Femur (tissue), 1 donor: ENCODE data around the gene MIPEP.

Experiments used
- DNase-seq: peaks from one replicate; pipeline ENCODE4 v3.0.0-alpha.2; 2017

The MIPEP gene

GRCh38 chr13:23805821-23806220 lies 83.4 kb downstream of the MIPEP start:
- DNase-seq, result no peak

DNA sequence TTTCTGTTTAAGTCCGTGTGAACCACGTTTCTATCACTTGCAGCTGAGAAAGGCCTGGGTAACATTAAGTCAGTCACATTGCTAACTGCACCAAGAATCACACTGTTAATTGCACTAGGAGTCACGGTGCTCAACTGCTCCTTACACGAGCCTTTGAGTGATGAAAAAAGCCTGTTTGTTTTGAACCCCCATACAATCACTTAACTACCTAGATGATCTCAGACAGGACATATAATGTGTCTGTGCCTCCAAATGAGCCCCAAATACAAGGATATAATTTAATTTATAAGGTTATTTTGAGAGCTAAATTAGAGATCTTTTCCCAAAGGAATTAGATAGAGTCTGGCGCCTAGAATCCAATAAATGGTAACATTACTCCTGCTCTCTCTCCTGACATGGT lies 84.1 kb downstream of the MIPEP start:
- DNase-seq, result no peak

DNA sequence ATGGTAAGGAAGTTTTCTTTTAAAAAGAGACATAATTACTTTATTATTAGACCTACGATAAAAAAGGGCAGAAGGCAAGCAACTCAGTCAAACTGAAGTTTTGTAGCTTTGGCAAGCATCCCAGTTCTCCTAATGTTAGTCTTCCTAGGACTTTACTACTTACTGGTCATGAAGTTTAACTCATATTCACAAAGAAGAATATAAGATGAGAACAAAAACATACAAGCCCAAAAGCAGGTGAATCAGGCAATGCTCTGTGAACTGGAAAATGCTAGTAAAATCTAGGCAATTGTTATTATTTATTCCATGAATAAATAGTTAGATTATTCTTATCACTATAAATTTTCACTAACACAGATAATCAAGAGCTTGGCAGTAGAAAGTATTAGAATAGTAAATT lies 85.0 kb downstream of the MIPEP start:
- no peak for DNase-seq

DNA sequence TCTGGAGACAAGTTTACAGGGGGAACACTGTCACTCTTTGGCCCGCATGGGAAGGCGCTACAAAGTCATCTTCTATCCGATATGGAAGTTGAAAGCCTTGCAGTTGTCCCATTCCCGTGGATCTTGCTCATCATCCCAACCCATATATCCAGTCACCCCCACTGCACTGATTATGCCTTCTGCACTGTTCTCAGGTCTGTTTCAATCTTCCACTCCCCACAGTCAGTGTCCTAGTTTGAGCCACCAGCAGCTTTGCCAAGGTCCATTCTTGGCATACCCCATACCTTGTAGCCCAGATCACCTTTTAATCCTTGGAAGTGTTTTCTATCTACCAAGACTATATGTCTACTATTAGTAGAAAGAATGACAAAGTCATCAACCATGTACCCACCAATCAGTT lies 88.1 kb downstream of the MIPEP start:
- DNase-seq, result no peak

DNA sequence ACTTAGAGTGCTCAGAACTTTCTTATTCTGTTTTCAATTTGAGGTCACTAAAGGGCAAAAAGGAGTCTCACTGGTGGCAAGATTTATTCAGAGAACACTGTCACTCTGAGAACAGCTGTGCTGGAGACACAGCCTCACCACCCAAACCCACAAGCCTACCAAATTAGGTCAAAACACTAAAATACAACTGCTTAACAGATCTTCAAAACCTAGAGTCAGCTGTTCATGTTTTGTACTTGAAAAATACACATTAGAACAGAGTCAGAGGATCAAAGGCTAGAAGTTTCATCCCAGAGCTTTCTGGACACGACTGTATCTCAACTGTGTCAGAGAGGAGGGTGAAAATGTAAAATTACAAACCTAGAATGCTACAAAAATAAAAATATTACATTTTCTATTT lies 89.3 kb downstream of the MIPEP start:
- DNase-seq, result no peak

- DNase-seq, result no peak
These were observed 91.8 kb downstream of the MIPEP start for GRCh38 chr13:23797276-23797903.

- DNase-seq, result no peak
These were observed 92.6 kb downstream of the MIPEP start for GRCh38 chr13:23796551-23796950.

GRCh38 chr13:23794267-23795161 lies 94.7 kb downstream of the MIPEP start:
- no peak for DNase-seq

DNA sequence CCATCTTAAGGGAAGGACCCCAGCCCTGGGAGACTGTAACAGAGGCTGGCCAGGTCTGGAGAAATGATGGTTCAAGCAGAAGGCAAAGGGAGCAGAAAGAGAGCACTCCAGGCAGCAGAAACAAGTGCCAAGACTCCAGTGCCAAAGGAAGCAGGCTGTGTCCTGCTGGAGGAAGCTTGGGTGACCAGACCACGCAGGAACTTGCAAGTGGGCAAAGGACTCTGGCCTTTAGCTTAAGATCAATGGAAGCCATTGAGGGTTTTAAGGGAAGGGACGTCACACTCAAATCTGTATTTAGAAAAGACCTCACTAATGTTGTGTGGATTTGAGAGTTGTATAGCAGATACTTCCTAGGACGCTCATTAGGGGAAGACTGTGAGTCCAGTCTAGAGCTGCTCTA lies 95.5 kb downstream of the MIPEP start:
- no peak for DNase-seq

DNA sequence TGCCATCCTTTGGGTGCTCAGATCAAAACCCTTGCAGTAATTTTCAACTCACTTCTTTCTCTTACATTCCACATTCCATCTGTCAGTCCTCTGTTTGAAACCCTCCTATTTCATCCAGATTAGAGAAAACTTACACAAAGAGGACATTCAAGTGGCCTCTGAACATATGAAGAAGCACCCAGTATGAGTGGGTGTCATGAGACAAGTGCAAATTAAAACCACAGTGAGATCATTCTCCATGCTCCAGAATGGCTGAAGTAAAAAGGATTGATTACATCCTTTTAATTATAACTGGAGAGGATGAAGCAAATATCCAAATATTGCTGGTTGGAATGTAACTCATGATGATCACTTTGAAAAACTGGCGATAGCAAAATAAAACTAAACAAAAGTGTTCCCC lies 96.5 kb downstream of the MIPEP start:
- no peak for DNase-seq

- DNase-seq, result no peak
These were observed 98.5 kb downstream of the MIPEP start for GRCh38 chr13:23790577-23791170.

DNA sequence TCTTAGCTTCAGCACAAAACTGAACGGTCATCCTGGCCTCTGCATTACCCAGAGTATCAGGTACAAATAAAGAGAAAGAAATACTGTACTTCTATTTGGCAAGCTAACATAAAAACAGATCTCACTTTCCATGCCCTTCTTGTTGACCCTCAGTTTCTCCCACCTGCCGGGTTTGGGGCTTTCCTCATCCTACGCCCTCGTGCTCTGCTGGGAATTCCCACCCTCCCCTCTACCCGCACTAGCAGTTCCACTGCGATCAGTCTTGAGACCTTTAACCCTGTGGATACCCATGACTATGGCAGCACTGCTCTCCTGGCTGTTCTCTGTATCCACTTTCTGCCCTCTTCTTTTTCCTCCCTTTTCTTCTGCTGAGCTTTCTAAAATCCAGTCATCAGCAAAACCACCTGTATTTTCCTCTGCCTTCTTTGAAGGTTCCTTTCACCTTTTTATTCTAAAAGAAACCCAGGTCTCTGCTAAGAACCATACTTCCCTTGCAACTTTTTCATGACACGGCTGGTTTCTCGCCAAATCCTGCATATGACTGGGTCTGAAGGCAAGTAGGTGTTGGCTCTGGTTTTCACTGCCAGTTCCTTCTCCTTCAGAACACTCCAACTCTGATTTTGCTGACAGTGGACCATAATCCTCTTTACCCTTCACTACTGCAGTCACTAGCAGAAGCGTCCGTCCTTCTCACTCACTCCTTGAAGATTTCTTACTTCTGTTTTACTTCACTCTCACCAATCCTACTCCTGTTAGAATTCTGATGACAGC lies 99.4 kb downstream of the MIPEP start:
- DNase-seq, result no peak

- no peak for DNase-seq
These were observed 100.7 kb downstream of the MIPEP start for GRCh38 chr13:23788459-23788858.

DNA sequence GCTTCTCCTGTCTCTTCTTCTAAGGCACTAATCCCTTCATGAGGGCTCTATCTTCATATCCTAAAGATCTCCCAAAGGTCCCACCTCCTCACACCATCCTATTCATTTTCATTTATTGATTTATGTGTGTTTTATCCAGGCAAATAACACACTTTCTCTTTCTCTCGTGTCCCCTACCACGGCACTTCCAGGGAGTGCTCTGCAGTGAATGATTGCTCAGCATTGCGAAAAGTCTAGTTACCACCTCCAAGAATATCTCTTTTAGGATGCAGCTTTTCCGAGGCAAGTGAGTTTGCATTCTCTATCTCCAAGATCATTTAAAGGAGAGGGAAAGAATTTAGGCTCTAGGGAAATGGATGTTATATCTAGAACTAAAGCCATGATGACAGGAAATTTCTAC lies 101.7 kb downstream of the MIPEP start:
- DNase-seq, result no peak

DNA sequence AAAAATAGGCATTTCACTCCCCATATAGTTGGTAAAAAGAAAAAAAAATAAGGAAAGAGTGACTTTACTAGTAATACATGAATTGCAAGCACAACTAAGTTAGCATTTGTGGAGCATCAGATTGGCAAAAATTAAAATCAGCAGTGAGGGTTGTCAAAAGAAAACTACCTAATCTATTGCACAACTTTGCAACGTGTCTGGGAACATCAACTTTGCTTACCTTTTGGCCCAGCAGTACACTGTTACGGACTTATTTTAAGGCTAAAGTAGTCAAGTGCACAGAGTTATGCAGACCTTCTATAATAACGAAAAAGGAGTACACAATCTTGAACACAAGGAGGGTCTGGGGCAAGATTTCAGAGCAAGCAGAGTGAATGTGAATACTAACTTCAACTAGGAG lies 102.6 kb downstream of the MIPEP start:
- DNase-seq, result no peak

- no peak for DNase-seq
These were observed 110.3 kb downstream of the MIPEP start for GRCh38 chr13:23778879-23779278.

- DNase-seq, result no peak
These were observed 111.1 kb downstream of the MIPEP start for GRCh38 chr13:23778002-23778652.

DNA sequence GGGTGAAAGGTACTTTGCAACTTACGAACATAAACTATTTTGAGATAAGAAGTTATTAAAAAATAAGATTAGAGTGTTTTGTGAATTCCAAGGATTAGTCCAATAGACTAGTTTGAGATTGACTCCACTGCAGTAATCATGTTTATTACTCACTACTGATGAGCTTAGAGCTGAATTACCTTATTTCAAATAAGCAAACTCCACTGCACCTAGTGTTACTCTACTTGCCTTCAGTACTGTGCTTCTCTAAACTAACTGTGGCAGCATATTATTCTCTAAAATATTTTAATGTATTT lies 111.7 kb downstream of the MIPEP start:
- no peak for DNase-seq

- no peak for DNase-seq
These were observed 112.3 kb downstream of the MIPEP start for GRCh38 chr13:23776698-23777574.

- DNase-seq, result no peak
These were observed 116.5 kb downstream of the MIPEP start for GRCh38 chr13:23772717-23773116.

- DNase-seq, result no peak
These were observed 117.2 kb downstream of the MIPEP start for GRCh38 chr13:23771956-23772355.

GRCh38 chr13:23771552-23771951 lies 117.6 kb downstream of the MIPEP start:
- DNase-seq, result no peak
